Mesothelial cell of epicardium (in vitro differentiated cells): Measurements from ENCODE around the gene MAD2L2. TPM values are rescaled to one million over a fixed set of nuclear protein-coding genes. Genes with fewer than 3 reads are reported as not detected.
A peak's percentile ranks its signal among the peaks of the same experiment; 100 is the strongest.

Experiments used
- DNase-seq, 2 experiments: peaks; one replicate each; pipeline ENCODE4 v3.0.0; 2021; ENCODE audit warnings: low spot score in 2 of 2; ENCODE audit not compliant: unreplicated experiment in 2 of 2
- H3K27ac Mint-ChIP-seq: 2 replicates; pipeline ENCODE4 v1.8.0; 2021; ENCODE audit warnings: mixed read lengths
- H3K27me3 Mint-ChIP-seq: 2 replicates; pipeline ENCODE4 v1.8.0; 2021; ENCODE audit warnings: low read depth, mixed read lengths
- H3K36me3 Mint-ChIP-seq: 2 replicates; pipeline ENCODE4 v1.8.0; 2021; ENCODE audit warnings: mixed read lengths
- H3K4me1 Mint-ChIP-seq: 2 replicates; pipeline ENCODE4 v1.8.0; 2021; ENCODE audit warnings: mixed read lengths
- H3K4me3 Mint-ChIP-seq: 2 replicates; pipeline ENCODE4 v1.8.0; 2021; ENCODE audit warnings: mild to moderate bottlenecking, moderate library complexity, mixed read lengths
- H3K9me3 Mint-ChIP-seq: 2 replicates; pipeline ENCODE4 v1.8.0; 2021; ENCODE audit warnings: mixed read lengths
- total RNA-seq: library from RNA; stranded (reverse); gene quantifications from 3 replicates; pipeline ENCODE4 v1.2.1, GENCODE V29; 2021
- TF ChIP-seq, protein P1 (sequence below): fragments of 200-600 bp; sonication (generic); IDR thresholded peaks from one replicate; pipeline ENCODE4 v1.5.0; 2021; ENCODE audit warnings: antibody characterized with exemption; ENCODE audit not compliant: unreplicated experiment

The MAD2L2 gene
- total RNA-seq, 1 donor from 2014 or later, result 56.3 TPM

- H3K4me3 Mint-ChIP-seq, result peak overlapping the region; percentile 71
- peaks cover 40% of the 10 kb centered on the region for H3K27me3 Mint-ChIP-seq
- TF ChIP-seq, protein P1, sequence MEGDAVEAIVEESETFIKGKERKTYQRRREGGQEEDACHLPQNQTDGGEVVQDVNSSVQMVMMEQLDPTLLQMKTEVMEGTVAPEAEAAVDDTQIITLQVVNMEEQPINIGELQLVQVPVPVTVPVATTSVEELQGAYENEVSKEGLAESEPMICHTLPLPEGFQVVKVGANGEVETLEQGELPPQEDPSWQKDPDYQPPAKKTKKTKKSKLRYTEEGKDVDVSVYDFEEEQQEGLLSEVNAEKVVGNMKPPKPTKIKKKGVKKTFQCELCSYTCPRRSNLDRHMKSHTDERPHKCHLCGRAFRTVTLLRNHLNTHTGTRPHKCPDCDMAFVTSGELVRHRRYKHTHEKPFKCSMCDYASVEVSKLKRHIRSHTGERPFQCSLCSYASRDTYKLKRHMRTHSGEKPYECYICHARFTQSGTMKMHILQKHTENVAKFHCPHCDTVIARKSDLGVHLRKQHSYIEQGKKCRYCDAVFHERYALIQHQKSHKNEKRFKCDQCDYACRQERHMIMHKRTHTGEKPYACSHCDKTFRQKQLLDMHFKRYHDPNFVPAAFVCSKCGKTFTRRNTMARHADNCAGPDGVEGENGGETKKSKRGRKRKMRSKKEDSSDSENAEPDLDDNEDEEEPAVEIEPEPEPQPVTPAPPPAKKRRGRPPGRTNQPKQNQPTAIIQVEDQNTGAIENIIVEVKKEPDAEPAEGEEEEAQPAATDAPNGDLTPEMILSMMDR, result no peak
- DNase-seq, result no peak
- H3K36me3 Mint-ChIP-seq, result no peaks in the 10 kb centered on the region
- H3K27ac Mint-ChIP-seq, result no peak overlapping the region
- peaks cover 15% of the 10 kb centered on the region for H3K4me1 Mint-ChIP-seq
- H3K9me3 Mint-ChIP-seq, result no peaks in the 10 kb centered on the region
Observed at GRCh38 chr1:11691928-11692711, 11.2 kb upstream of the MAD2L2 start.

DNA sequence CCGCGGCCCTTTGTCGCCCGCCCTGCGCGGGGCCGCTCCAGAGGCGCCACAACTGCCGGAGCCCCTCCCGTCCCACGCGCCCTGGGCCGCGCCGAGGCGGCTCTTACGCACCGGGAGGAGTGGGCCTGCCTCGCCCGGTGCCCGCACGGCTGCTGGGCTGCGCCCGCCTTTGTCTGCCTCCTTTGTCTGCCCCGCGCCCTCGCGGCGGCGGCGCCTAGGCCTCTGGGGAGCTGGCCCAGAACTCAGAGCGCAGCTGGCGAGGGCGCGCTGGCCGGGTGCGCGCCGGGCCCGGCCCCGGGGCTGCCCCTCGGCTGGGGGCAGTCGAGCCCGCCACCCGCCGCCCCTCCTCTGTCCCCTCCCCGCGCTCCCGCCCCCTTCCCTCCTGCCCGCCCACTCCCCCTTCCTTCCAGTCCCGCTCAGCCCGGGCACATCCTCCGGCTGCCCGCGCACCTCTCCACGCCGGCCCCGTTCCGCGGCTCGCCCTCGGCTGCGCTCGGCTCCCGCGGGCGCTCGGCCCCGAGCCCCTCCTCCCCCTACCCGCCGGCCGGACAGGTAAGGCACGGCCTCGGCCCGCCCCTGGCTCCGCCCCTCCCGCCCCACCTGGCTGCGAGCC, 10.5 kb upstream of the MAD2L2 start, which contains the start of gene DRAXIN:
TSS of gene DRAXIN (plus strand) at position 409 of the 613 bp plus-strand sequence. CDS start 14,549 bp downstream, outside the sequence.
- Mint-ChIP-seq H3K4me1 (peaks cover 15% of the 10 kb centered on the region), H3K36me3 (no peaks in the 10 kb centered on the region), H3K9me3 (no peaks in the 10 kb centered on the region), H3K27ac (peak within 1 kb of the TSS; percentile 39), H3K27me3 (peaks cover 40% of the 10 kb centered on the region), H3K4me3 (peak within 1 kb of the TSS; percentile 87)
- TF ChIP-seq, protein P1, result no peak
- DNase-seq, result peak in 1 of 2 experiments; percentile 61

GRCh38 chr1:11690397-11691301, 9.7 kb upstream of the MAD2L2 start:
- Mint-ChIP-seq H3K4me3 (peak overlapping the region; percentile 87), H3K27ac (peak overlapping the region; percentile 39), H3K9me3 (no peaks in the 10 kb centered on the region), H3K4me1 (peaks cover 15% of the 10 kb centered on the region), H3K36me3 (no peaks in the 10 kb centered on the region), H3K27me3 (peaks cover 40% of the 10 kb centered on the region)
- TF ChIP-seq, protein P1, result no peak
- no peak for DNase-seq

DNA sequence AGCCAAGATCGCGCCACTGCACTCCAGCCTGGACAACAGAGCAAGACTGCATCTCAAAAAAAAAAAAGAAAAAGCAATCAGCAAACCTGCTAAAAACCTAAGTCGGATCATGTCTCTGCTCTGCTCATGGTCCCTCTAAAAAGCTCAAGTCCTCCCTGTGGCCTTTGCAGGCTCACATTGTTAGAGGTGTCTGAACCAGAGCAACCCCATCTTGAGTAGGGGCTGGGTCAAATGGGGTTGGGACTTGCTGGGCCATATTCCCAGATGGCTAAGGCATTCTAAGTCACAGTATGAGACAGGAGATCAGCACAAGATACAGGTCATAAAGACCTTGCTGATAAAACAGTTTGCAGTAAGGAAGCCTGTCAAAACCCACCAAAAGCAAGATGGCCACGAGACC, 7.6 kb upstream of the MAD2L2 start:
- H3K27ac Mint-ChIP-seq, result no peak overlapping the region
- no peaks in the 10 kb centered on the region for H3K9me3 Mint-ChIP-seq
- TF ChIP-seq, protein P1, result no peak
- H3K27me3 Mint-ChIP-seq, result peaks cover 31% of the 10 kb centered on the region
- no peak for DNase-seq
- no peaks in the 10 kb centered on the region for H3K36me3 Mint-ChIP-seq
- peaks cover 23% of the 10 kb centered on the region for H3K4me1 Mint-ChIP-seq
- no peak overlapping the region for H3K4me3 Mint-ChIP-seq

DNA sequence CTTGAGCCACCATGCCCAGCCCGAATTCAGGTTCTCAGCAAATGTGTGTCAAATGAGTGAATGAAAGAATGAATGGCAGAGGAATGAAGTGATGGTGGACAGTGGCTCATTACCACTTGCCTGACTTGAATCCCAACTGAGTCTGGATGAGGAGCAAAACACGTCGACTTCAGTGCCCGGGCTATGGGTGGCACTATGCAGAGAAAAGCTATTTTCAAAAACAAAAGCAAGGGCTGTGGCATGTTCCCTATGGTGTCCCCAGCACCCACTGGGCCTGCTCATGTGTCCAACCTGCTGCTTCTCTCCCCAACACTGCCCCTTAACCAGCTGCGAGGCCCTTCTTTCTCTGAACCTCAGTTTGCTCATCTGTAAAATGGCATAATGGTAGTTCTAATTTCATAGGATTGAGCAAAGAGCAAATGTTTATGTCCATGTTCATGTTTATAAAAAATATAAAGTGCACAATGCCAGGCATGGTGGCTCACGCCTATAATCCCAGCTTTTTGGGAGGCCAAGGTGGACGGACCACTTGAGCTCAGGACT, 4.3 kb upstream of the MAD2L2 start:
- H3K4me3 Mint-ChIP-seq, result no peak overlapping the region
- H3K36me3 Mint-ChIP-seq, result no peaks in the 10 kb centered on the region
- DNase-seq, result no peak
- TF ChIP-seq, protein P1, result no peak
- peaks cover 24% of the 10 kb centered on the region for H3K4me1 Mint-ChIP-seq
- no peaks in the 10 kb centered on the region for H3K9me3 Mint-ChIP-seq
- H3K27me3 Mint-ChIP-seq, result peaks cover 7% of the 10 kb centered on the region
- H3K27ac Mint-ChIP-seq, result no peak overlapping the region
